Measurements from ENCODE around the gene CUL4A. TPM values are rescaled to one million over a fixed set of nuclear protein-coding genes. Genes with fewer than 3 reads are reported as not detected.

Gene CUL4A
- total and polyA plus RNA-seq, 2 experiments from 2014 or later = 52.2 to 85.3 TPM

DNA sequence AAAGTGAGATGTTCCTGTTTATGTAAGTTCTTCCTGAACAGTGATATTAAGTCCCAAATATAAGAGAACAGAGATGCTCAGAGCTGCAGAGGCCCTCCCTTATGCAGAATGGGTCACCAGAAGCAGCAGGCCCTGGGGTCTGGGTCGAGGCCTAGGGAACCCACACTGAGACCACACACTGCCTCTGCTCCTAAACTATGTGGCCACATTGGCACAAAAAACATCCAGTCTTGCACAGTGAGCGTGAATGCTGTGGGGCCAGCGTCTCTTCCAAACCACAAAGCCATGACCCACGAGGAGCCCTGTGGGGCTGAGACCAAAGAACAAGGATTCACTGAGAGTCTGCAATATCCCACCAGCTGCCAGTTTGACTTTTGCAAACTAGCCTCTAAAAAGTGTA, 27.4 kb upstream of the CUL4A start:
- peaks cover 5% of the 10 kb centered on the region for H3K79me2 ChIP-seq
- H3K4me2 ChIP-seq = no peak overlapping the region
- no peaks in the 10 kb centered on the region for H3K9me3 ChIP-seq (ENCODE audit: low read depth)
- H3K36me3 ChIP-seq (replicated peaks; ENCODE audit: insufficient read depth, low read depth) = peaks cover 5% of the 10 kb centered on the region
- no peak overlapping the region for H3K4me3 ChIP-seq
- no peak overlapping the region for H2AFZ ChIP-seq
- H3K27me3 ChIP-seq = no peaks in the 10 kb centered on the region
- no peak for DNase-seq (ENCODE audit: low spot score)
- no peak overlapping the region for H3K27ac ChIP-seq
- WGBS (ENCODE audit: low lambda C conversion rate, missing lambda C conversion rate) = 95% methylated on average over 4 of the region's 4 CpGs
- no peaks in the 10 kb centered on the region for H3K4me1 ChIP-seq (ENCODE audit: insufficient read depth)
- H3K9me2 ChIP-seq (replicated peaks; ENCODE audit: insufficient read depth) = no peaks in the 10 kb centered on the region
- no peaks in the 10 kb centered on the region for H4K20me1 ChIP-seq (ENCODE audit: insufficient read depth, poor library complexity, severe bottlenecking)
- no peak for TF ChIP-seq EZH2 (IDR thresholded peaks at IDR 0.05; ENCODE audit: borderline replicate concordance)
- TF ChIP-seq, protein P1, sequence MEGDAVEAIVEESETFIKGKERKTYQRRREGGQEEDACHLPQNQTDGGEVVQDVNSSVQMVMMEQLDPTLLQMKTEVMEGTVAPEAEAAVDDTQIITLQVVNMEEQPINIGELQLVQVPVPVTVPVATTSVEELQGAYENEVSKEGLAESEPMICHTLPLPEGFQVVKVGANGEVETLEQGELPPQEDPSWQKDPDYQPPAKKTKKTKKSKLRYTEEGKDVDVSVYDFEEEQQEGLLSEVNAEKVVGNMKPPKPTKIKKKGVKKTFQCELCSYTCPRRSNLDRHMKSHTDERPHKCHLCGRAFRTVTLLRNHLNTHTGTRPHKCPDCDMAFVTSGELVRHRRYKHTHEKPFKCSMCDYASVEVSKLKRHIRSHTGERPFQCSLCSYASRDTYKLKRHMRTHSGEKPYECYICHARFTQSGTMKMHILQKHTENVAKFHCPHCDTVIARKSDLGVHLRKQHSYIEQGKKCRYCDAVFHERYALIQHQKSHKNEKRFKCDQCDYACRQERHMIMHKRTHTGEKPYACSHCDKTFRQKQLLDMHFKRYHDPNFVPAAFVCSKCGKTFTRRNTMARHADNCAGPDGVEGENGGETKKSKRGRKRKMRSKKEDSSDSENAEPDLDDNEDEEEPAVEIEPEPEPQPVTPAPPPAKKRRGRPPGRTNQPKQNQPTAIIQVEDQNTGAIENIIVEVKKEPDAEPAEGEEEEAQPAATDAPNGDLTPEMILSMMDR (IDR thresholded peaks at IDR 0.05; ENCODE audit: poor library complexity) = no peak
- no peak for TF ChIP-seq EZH2phosphoT487 (IDR thresholded peaks at IDR 0.05; ENCODE audit: low read depth, severe bottlenecking, unreplicated experiment)

DNA sequence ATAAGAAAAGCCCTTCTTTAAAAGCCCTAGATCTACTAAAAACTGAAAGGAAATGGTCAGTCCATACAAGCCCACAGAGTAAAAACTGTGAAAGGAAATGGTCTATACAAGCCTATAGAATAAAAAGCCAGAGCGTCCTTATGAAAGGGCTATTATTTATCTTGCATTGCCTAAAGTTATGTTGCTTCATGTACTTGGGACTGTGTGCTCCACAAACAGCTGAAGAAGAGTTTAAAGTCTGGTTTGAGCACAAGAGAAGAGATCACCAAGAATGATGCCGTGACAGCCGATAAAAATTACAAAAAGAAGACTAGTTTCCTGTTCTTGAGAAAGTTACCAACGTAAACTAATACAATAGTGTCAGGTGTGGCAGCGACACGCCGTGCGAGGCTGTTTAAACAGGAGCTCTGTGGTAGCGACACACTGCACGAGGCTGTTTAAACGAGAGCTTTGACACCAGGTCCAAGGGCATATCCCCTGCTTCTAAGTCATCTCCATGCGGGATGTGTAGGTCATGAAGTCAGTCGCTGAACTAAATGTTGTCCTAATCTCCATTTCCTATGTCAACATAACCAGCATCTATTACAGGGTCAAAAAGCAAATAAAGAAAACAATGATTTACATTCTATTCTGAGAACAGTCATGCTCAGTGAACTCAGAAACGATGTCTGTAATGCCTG, 25.8 kb upstream of the CUL4A start:
- H3K27me3 ChIP-seq = no peaks in the 10 kb centered on the region
- peaks cover 5% of the 10 kb centered on the region for H3K79me2 ChIP-seq
- no peak overlapping the region for H3K4me2 ChIP-seq
- no peak overlapping the region for H2AFZ ChIP-seq
- no peak overlapping the region for H3K4me3 ChIP-seq
- no peaks in the 10 kb centered on the region for H3K9me2 ChIP-seq (replicated peaks; ENCODE audit: insufficient read depth)
- H3K27ac ChIP-seq = peak overlapping the region; percentile 11
- H3K9me3 ChIP-seq (ENCODE audit: low read depth) = no peaks in the 10 kb centered on the region
- no peak for DNase-seq (ENCODE audit: low spot score)
- H4K20me1 ChIP-seq (ENCODE audit: insufficient read depth, poor library complexity, severe bottlenecking) = no peaks in the 10 kb centered on the region
- 81% methylated on average over 14 of the region's 14 CpGs for WGBS (ENCODE audit: low lambda C conversion rate, missing lambda C conversion rate)
- peaks cover 5% of the 10 kb centered on the region for H3K36me3 ChIP-seq (replicated peaks; ENCODE audit: insufficient read depth, low read depth)
- no peaks in the 10 kb centered on the region for H3K4me1 ChIP-seq (ENCODE audit: insufficient read depth)
- TF ChIP-seq, protein P1 (IDR thresholded peaks at IDR 0.05; ENCODE audit: poor library complexity) = no peak

DNA sequence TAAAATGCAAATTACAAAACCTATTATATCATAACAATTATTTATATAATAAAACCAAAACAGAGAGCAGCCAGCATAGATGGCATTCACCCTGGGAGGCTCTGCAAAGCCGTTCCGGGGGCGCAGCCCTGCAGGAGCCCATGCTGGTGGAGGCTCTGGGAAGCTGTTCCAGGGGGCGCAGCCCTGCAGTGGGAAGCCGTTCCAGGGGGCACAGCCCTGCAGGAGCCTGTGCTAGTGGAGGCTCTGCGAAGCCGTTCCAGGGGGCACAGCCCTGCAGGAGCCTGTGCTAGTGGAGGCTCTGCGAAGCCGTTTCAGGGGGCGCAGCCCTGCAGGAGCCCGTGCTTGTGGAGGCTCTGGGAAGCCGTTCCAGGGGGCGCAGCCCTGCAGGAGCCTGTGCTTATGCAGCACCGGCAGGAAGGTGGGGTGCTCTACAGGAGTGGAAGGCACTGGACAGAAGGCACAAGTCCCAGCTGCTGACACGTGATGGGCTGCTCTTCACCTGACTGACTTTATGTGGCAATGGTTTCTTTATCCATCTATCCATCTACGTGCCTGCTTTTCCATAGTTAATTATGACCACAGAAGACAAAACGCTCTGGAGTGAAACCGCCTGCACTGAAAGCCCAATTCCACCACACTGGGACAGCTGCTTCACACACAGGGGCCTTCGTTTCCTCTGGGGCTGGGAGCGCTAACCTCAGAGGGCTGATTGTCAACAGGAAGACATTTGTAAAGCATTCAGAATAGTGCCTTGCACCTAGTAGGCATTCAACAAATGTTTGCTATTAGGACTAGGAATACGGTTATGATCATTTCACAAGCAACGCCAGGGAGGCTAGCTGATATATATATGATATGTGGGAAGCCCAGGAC, 24.6 kb upstream of the CUL4A start:
- TF ChIP-seq, protein P1 (IDR thresholded peaks at IDR 0.05; ENCODE audit: poor library complexity) = no peak
- TF ChIP-seq EZH2 (IDR thresholded peaks at IDR 0.05; ENCODE audit: borderline replicate concordance) = no peak
- TF ChIP-seq EZH2phosphoT487 (IDR thresholded peaks at IDR 0.05; ENCODE audit: low read depth, severe bottlenecking, unreplicated experiment) = no peak
- Histone ChIP-seq H3K27me3 (no peaks in the 10 kb centered on the region), H3K9me2 (replicated peaks; ENCODE audit: insufficient read depth) (no peaks in the 10 kb centered on the region), H4K20me1 (ENCODE audit: insufficient read depth, poor library complexity, severe bottlenecking) (no peaks in the 10 kb centered on the region), H3K36me3 (replicated peaks; ENCODE audit: insufficient read depth, low read depth) (peaks cover 5% of the 10 kb centered on the region), H2AFZ (no peak overlapping the region), H3K79me2 (peaks cover 5% of the 10 kb centered on the region), H3K27ac (no peak overlapping the region), H3K4me2 (no peak overlapping the region), H3K4me1 (ENCODE audit: insufficient read depth) (no peaks in the 10 kb centered on the region), H3K4me3 (no peak overlapping the region), H3K9me3 (ENCODE audit: low read depth) (no peaks in the 10 kb centered on the region)
- 95% methylated on average over 22 of the region's 22 CpGs for WGBS (ENCODE audit: low lambda C conversion rate, missing lambda C conversion rate)
- no peak for DNase-seq (ENCODE audit: low spot score)
